Stimulated activated CD8-positive, alpha-beta memory T cell treated with anti-CD3 and anti-CD28 coated beads, Interleukin-15, amount 100 ng/mL, for 4 hours (primary cell): ENCODE measurements around the gene AADACL2.
"Not testable (repeated sequence)": the region's sequence is repeated elsewhere in the genome, so short reads cannot be mapped to it uniquely, and the experiment has no call there.

Source experiments
- DNase-seq, 2 donors: peaks; one replicate each; pipeline ENCODE4 v3.0.0-alpha.2; 2020; ENCODE audit warnings: low read depth in 2 of 2

Gene AADACL2

DNA sequence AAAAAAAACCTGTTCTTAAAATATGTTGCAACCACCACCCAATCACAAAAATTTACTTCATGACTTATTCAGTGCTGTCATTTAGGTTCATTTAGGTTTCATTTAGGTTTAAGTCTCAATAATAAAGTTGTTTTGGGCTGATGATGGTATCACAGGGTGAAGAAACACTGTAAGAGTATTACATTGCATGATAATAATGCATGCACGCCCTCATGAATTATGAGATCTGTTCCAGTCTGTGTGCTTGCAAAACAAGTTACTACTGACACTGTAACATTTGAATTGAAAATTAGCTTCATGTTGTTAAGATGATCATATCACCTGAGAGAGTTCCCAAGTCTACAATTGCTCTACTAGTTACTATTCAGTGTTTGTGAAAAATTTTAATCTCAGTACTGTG lies at the start of gene AADACL2:
AADACL2 (plus strand) TSS at position 315 of the 400 bp plus-strand sequence. CDS start 109 bp downstream, outside the sequence.
- no peak for DNase-seq

DNA sequence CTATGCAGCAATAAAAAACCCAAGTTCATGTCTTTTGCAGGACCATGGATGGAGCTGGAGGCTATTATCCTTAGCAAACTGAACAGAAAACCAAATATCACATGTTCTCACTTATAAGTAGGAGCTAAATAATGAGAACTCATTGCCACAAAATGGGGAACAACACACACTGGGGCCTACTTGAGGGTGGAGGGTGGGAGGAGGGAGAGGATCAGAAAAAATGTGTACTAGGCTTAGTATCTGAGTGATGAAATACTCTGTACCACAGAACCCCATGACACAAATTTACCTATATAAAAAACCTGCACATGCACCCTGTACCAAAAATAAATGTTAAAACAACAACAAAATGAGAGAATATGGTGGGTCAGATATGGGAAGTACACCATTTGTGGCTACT lies 49.6 kb upstream of the AADACL2 start:
- DNase-seq: no peak

DNA sequence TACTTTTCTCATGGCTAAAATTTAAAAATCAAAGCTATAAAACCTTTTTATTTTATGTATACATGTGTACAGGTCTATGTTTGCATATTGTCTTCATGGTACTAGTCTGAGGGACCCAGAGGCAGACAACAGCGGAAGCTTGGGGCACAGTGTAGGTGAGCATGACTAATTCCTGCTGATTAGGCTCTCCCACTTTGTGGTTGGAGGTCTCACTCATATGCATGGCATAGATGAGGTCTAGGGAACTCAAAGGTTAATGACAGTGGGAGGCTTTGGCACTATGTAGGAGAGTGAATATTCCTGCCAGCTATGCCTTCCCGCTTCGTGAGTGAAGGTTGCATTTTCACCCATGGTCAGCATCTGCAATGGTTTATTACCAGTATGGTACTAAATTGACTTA lies 47.5 kb upstream of the AADACL2 start:
- no peak for DNase-seq

GRCh38 chr3:151687076-151687475 lies 46.7 kb upstream of the AADACL2 start:
- no peak for DNase-seq

- DNase-seq: no peak
Measured at GRCh38 chr3:151688571-151688970, 45.2 kb upstream of the AADACL2 start.

DNA sequence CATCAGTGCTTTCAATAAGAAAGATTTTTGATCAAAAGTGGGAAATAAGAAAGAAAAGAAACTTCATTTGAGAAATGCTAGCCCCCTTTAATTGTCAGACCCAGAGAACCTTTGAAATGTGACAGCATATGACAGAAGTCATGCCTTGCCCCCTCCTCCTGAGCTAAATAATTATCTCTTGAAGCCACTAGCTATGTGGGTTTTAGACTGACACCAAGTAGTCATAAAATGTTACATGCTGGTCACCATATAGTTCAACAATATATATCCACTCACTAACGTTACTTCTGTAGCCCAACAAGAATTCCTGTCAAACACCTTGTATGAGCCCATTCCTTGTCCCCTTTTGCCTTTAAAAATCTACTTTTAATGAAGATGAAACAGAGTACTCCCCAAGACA lies 43.1 kb upstream of the AADACL2 start:
- DNase-seq: no peak

- DNase-seq: no peak
Measured at GRCh38 chr3:151697496-151697895, 36.2 kb upstream of the AADACL2 start.

DNA sequence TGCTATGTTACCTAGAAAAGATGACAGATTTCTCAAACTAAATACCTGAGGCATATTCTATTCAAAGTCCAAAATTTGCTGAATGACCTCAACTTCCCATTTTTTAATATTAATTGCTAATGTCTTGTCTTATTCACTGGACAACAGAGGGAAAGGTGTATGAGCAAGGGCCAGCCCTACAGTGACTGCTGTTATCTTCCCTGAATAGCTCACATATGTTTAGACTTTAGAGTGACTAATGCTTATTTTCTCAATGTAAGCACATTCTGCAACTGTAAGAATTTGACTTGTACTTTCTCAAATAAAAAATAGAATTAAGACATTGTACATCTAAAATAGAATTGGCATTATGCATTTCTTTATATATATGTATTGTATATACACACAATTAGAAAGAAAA lies 26.5 kb upstream of the AADACL2 start:
- DNase-seq: no peak

- no peak for DNase-seq
Measured at GRCh38 chr3:151708868-151709267, 24.9 kb upstream of the AADACL2 start.

- DNase-seq: no peak
Measured at GRCh38 chr3:151709847-151710246, 23.9 kb upstream of the AADACL2 start.

- no peak for DNase-seq
Measured at GRCh38 chr3:151721294-151721693, 12.4 kb upstream of the AADACL2 start.

DNA sequence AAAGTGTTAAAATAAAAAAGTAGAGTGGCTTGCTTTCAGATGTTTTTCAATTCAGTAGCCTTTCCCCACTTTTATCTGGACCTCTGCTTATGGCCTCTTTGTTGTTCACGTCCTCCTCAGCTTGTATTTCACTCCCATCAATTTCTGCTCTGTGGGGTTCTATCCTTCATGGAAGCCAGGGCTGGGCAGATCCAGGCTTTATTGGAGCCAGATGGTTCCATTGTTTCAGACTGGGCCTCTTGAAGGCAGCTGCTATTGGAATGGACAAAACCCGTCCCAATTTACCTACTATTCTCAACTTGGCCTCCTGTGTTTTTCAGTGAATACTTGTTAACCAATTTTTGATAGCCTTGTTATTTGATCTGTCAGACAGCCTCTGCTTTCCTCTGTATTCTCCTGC lies 10.9 kb upstream of the AADACL2 start:
- DNase-seq: no peak

GRCh38 chr3:151724576-151725562 lies 8.9 kb upstream of the AADACL2 start:
- no peak for DNase-seq

DNA sequence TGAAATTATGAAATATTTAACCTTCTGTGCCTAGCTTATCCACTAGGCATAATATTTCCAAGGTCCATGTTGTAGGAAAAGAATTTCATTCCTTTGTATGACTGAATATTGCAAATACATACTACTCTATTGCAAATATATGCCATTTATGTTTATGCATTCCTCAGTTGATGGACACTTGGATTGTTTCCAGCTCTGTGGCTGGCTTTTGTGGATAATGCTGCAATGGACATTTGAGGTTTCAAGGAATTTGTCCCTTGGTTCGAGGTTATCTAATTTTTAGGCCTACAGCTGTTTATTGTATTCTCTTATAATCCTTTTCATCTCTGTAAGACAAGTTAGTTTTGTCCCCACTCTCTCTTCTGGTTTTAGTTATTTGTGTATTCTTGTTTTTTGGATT lies 7.7 kb upstream of the AADACL2 start:
- no peak for DNase-seq

- DNase-seq: no peak
Measured at GRCh38 chr3:151732861-151733260, 866 bp upstream of the AADACL2 start.

DNA sequence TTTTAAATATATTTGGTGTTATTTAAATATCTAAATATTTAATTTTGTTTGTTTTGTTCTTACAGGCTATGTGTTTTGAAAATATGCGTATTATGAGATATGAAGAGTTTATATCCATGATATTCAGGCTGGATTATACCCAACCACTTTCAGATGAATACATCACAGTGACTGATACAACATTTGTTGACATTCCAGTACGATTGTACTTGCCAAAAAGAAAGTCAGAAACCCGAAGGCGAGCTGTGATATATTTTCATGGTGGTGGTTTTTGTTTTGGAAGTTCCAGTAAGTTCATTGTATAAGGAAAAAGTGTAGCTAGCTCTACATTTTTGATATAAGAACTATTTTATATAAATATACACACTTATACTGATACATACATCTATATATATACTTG lies 6.9 kb downstream of the AADACL2 start:
- DNase-seq: no peak

DNA sequence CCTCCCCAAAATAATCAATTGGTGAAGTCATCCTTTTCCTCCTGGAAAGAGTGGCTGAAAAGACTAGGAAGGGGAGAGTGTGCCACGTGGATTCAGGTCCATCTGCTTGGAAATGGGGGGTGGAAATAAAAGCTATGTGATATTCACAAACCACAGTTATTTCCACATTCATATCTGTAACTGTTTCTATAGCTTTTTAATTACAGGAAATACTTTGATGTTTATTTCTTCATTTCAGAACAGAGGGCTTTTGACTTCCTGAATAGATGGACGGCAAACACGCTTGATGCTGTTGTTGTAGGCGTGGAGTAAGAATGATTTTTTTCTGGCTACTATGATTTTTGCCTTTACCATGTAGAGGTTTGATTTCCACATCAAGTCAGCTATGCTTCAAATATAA lies 10.1 kb downstream of the AADACL2 start:
- no peak for DNase-seq

DNA sequence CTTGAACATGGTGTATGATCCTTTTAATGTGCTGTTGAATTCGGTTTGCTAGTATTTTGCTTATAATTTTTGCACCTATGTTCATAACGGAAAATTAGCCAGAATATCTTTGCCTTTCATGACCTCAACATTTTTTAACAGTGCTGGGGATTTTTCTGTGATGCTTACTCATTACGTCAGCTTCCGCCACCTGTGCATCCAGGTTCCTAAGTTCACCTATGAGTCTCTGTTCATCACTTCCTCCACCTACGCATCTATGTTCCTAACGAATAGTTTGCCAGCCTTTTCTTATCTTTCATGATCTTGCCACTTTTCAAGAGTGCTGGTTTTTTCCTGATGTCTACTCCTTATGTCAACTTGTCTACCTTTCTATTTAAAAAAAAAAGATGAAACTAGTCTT lies 16.5 kb downstream of the AADACL2 start:
- no peak for DNase-seq

GRCh38 chr3:151750678-151751077 lies 17.0 kb downstream of the AADACL2 start:
- no peak for DNase-seq

DNA sequence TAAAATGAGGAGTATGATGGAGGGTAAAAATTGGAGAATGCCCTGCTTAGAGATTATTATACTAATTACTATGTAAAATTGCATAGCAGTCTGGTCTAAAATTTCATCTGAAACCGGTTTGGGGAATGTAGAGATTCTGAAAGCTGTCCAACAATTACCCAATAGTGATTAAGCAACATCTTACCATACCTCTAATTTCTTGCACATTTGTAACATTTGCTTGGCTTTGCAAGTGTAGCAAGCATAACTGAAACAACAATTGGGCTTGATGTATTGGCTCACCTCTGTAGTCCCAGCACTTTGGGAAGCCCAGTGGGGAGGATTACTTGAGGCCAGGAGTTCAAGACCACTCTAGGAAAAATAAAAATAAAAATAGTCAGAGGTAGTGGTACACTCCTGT lies 17.4 kb downstream of the AADACL2 start:
- DNase-seq: no peak

DNA sequence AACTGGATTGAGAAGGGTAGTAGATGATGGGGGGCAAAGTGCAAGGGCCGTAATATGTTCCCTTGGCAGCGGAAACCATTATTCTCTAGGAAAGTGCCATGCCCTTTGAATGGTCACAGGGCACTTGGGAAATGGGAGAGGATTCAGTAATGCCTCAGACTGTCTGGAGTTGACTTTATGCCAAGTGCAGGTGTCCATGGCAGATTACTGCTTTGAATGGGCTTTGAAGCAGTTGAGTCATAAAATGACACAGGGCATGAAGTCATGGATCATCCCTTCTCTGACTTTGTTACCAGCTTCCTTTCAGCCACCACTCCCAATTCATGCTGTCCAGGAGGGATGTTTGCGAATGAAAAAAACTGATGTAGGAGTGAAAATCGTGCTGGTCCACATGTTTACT lies 20.1 kb downstream of the AADACL2 start:
- DNase-seq: no peak

DNA sequence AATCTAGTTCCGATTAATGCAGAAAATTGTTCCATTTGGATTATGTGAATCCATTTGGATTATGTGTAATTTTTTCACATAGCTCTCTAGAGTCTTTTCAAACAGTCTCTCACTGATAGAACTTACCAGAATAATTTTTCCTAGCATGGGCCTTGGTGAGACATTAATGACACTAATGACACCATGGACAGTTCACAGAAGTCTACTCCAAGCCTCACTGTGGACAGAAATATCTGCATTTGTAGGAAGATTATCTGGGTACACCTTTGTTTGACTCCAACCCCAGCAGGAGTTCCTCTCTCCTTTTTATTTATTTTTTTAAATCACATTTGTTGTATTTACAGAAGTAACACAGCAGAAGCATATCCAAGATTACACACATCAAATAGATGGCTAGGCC lies 27.9 kb downstream of the AADACL2 start:
- no peak for DNase-seq

- DNase-seq: not testable (repeated sequence)
Measured at GRCh38 chr3:151764699-151765098, 31.0 kb downstream of the AADACL2 start.

GRCh38 chr3:151765685-151766084 lies 32.0 kb downstream of the AADACL2 start:
- DNase-seq: no peak
